Fibroblast of skin of left biceps (primary cell): ENCODE measurements around the gene NME3.

Source experiments
- DNase-seq, 2 experiments: peaks; one replicate each; pipeline ENCODE4 v3.0.0-alpha.2; 2013; ENCODE audit warnings: low read depth in 2 of 2

Gene NME3

DNA sequence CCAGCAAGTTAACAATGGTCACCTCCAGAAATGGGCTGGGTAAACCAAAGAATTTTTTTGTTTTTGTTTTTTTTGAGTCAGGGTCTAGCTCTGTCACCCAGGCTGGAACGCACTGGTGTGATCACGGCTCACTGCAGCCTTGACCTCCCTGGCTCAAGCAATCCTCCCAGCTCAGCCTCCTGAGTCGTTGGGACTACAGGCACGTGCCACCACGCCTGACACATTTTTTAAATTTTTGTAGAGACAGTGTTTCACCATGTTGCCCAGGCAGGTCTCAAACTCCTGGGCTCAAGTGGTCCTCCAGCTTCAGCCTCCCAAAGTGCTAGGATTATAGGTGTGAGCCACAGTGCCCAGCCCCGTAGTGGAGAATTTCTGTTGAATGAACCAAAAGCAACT is 9.3 kb upstream of the NME3 start:
- no peak for DNase-seq

DNA sequence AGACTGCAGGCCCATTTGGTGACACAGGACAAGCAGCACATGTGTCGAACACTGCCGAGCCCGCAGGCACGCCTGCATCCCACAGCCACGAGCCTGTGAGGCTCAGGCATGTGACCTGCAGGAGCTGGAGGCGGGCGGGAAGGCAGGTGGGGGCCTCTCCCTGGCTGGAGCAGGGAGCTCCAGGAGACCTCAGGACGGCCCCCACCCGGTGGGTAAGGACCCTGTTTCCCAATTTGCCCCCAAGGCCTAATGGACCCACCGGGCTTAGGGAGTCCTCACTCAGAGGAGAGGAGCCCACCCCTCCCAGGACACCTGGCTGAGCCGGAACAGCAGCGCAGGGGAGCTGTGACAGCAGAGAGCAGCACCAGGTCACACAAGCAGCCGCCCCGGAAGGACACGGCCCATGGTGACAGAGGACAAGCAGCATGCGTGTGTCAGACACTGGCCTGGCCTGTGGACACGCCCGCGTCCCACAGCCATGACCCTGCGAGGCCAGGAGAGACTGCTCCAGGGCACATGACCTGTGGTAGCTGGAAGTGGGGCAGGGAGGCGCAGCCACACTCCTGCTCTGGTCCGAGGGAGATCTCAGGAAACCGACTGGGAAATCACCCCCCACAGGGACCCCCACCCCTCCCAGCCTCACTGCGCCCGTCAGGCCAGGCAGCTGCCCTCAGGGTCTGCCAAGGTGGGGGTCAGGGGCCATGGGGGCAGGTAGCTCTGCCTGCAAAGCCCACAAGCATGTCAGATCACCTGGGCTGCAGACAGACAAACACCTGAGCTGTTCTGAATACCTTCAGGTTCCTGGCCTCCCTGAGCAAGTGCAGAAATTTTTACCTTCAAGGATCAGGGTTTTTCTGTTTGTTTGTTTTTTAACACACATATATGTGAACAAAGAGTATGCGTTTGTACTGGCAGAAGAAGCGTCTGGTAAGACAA is 8.7 kb upstream of the NME3 start:
- no peak for DNase-seq

DNA sequence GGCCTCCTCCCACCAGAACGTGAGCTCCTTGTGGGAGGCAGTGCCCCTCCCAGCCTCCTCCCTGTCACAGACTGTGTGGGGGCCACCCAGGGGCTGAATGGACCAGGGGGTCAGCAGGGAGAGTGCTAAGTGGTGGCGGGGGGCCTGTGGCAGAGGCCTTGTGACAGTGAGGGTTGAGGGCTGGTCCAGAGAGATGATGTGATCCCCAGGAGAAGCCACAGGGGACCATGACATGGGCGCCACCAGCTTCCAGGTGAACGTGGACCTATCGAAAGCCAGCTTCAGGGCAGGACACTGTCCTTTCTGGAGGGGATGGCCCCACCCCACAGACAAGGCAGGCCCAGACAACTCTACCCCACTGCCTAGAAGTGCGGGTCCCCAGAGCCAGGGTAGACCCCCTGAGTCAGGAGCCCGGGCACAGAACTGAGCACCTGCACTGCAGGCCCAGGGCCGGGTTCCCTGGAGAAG is 7.9 kb upstream of the NME3 start:
- DNase-seq = no peak

DNA sequence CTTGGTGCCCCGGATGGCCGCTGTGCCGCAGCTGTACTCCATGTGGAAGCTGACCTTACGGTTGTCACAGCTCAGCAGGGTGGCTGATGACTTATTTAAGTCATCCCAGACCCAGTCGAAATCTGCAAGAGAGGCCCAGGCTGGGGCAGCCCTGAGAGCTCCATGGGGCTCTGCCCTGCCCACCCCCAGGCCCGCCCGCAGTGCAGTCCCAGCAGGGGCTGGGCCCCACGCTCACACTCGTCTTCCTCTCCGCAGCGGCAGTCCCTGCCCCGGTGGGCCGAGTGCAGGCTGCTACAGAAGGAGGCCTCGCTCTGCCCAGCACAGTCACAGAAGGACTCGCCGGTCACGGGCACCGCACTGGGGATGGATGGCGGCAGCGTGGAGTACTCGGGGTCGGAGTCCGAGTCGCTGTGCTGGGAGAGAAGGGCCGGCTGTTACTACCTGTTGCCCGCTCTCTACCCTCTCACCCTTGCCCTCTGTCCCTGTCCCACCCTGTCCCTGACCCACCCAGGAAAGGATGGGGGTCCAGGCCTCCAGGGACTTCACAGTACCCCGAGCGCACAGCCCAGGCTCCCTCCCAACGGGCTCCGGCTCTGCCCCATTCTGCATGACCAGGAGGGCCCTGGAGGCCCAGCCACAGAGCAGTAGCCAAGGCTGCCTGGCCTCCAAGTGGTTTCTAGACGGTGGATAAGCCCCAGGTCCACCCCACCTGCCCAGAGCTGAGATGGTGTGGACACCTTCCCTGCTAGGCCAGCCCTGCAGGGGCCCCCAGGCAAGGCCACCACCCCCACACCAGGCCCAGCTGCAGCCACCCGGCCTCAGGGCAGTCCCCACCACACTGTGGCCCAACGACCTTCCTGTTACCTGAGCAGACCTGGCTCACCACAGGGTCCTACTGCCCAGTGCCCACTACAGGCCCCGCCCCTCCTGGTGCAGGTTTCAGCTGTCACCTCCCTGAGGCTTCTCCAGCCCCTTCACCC is 7.1 kb upstream of the NME3 start:
- DNase-seq = no peak

DNA sequence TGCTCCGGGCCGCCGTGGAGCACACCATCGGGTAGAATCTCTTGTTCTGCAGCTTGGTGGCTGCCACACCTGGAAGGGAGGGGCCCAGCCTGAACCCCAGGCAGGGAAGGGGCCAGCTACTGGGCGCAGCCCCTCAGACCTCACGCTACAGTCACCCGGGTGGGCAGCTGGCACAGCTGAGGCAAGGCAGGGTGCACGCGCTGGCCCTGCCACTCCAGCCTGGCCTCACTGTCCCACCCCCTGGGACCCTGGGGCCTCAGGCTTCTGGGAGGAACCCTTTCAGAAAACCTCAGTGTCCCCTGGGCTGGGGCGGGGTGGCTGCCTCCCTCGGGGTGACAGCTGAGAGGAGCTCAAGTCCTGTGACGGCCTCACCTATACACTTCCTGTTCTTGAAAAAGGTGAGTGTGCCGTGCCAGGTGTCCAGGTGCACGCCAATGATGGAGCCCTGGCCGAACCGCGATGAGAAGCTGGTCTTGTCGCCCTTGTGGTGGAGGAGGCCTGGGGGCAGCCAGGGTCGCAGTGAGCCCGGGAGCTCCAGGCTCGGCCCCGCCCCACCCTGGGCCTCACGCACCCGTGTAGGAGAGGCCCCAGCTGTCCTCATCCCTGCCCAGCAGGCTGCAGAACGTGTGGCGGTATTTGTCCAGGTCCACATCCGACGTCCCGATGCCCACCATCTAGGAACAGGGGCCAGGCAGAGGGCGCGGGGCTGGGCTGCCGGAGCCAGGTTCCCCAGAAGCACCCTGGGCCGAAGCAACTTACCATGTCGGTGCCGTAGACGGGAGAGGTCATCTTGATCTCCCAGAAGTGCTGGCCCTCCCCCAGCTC is 6.2 kb upstream of the NME3 start:
- DNase-seq = no peak

DNA sequence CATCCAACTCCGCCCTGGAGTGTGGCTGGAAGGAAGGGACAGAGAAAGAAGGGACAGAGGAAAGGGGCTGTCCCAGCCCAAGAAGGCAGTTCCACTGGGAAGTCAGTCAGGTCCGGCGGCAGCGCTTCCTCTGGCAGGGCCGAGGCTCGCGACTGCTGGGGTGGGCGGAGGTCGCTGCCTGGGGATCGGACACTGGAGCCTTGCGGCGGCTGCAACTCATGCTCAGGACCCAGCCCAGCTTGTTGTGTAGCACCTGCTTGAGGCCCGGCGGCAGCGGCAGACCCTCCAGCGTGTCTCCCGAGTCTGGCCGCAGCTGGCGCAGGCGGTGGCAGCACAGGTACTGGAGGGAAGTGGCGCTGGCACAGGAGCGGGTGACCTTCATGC is 5.6 kb upstream of the NME3 start:
- no peak for DNase-seq

DNA sequence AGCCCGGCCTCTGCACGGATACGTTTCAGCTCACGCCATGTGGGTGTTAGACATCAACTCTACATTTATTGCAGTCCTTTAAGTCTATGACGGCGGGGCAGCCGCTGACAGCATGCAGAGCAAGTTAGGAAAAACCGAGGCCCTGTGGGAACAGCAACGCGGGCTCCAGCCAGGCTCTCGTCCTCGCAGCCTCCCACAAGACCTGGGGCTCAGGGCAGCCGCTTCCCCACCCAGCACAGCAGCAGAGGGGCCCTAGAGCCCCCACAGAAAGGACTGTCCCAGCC is 5.3 kb upstream of the NME3 start:
- DNase-seq = no peak

DNA sequence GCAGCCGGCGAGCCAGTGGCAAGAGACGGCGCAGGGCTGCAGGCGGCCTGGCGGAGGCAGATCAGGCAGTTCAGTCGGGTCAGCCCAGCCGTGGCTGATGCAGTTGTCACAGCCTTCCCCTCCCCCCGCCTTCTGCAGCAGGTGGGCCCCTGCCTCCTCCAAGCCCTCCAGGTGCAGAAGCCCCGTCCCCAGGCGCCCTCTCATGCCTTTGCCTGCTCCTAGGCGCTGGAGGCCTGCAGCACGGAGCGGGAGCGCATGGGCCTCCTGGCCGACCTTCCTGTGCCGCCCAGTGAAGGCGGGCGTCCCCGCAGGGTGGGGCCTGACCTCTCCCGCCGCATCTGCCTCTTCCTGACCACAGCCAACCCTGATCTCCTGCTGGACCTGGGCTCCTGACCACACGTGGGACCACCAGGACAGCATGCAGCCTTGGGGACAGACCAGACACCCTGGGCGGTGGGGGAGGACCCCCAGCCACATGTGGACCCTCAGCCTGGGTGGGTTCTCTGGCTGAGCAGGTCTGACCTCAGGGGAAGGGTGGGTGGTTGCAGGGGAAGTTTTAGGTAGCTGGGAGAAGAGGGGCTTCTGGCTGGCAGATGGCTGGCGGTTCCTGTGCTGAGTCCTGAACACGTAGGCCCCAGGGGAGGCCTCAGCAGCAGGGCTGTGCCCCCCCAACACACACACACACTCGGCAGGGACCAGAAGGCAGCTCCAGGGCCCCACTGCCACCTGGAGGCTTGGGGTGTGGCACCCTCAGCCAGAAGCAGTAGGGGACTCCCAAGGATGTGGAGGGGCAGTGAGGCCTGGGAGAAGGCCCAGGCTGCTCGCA is 4.7 kb upstream of the NME3 start:
- DNase-seq = no peak

DNA sequence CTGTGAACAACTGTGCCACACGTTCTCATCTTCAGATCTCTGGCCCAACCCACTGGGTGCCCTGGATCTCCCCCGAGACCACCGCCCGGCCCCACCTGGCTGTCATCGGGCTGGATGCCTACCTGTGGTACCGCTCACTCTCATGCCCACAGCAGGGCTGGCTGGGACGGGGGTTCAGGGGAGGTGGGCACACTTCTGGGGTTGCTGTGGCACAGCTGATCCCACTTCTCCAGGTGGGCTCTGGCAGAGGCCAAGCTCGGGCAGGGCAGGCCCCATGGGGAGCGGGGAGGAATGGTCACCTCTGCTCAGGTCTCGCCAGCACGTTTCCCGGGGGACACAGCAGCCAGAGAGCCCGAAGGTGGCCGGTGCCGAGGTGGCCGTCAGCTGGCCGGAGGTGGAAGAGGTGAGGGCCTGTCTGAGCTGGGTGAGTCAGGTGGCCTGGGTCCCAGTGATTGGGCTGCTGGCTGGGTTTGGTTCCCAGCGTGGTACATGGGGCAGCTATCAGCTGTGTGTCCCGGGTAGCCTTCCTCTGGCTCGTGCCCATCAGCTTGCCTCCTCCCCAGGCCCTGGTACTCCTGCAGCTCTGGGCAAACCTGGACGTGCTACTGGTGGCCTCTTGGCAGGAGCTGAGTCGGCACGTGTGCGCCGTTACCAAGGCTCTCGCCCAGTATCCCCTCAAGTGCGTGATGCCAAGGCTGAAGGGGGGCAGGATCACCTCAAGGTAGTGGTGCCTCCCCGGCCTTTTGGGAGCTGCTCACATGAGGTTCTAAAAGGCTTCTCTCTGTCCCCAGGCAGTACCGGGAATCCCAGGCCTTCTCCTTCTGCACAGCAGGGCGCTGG is 3.9 kb upstream of the NME3 start:
- no peak for DNase-seq

DNA sequence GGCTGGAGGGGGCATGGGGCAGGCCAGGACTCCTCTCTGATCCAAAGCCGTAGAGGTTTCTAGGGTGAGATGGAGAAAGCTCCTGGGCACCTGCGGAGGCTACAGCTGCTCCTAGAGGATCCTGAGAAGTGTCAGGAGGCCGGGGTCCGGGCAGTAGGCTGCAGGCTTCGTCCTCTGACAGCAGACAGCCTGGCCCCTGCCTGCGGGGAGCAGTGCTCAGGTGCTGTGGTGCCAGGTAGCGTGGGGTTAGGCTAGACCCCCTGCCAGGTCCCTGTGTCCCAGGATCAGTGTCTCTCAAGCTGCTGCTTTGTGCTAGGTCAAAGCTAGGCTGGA is 3.1 kb upstream of the NME3 start:
- DNase-seq = no peak

DNA sequence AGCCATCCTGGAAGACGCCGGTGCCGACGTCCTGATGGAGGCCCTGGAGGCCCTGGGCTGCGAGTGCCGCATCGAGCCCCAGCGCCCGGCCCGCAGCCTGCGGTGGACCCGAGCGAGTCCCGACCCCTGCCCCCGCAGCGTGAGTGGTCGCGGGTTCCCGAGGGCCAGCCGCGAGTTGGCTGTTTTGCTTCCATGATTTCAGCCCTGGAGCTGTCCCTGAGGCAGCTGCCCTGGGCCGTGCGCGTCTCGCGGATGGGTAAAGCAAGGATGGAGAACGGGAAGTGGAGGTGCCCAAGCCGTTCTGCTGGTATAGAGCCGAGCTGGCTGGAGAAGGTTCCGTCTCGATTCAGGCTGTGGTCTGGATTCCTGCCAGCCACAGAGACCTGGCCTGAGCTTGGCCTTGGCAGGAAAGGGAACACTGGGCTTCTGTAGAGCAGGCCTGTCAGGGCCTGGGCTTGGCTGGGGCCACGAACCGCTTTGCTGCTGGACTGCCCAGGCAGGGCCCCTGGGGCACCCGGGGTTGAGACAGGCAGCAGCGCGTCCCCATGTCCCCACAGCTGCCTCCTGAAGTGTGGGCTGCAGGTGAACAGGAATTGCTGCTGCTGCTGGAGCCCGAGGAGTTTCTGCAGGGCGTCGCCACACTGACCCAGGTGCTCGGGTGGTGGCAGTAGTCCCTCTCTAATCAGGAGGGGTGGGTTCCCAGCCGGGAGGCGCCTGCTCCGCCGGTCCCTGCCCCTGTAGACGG is 2.5 kb upstream of the NME3 start:
- DNase-seq = no peak

DNA sequence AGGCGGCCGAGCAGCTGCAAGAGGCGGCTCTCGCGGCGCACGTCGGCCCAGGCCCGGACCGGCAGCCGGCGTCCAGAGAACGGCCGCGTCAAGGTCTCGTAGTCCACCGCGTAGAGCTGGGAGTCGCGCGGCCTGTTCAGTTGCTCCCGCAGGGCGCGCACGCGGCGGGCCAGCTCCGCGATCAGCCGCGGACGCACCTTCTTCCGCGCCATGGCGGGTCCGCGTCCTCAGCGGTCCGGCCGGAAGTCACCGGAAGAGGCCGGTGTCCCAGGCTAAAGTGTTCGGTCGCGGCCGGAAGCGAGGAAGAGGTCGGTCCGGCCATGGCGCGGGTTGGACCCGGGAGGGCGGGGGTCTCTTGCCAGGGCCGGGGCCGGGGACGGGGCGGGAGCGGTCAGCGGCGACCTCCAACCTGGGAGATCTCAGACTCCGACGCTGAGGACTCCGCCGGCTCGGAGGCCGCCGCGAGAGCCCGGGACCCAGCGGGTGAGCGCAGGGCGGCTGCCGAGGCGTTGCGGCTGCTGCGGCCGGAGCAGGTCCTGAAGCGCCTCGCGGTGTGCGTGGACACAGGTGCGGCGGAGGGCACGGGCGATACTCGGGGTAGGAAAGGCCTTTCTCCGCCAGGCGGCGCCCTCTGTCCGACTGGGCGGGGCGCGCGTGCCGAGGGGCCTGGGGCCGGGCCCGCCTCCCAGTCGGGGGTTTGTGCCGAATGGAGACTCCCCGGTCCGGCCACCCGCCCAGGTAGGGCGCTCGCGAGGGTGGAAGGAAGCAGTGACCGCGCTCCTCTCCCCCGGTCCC is 1.8 kb upstream of the NME3 start, which contains the start of gene MRPS34:
TSS of gene MRPS34 (minus strand) at position 227 of the 795 bp plus-strand sequence. CDS start at position 212, 15 bp downstream.
- DNase-seq = peak; percentile 34 to 57

DNA sequence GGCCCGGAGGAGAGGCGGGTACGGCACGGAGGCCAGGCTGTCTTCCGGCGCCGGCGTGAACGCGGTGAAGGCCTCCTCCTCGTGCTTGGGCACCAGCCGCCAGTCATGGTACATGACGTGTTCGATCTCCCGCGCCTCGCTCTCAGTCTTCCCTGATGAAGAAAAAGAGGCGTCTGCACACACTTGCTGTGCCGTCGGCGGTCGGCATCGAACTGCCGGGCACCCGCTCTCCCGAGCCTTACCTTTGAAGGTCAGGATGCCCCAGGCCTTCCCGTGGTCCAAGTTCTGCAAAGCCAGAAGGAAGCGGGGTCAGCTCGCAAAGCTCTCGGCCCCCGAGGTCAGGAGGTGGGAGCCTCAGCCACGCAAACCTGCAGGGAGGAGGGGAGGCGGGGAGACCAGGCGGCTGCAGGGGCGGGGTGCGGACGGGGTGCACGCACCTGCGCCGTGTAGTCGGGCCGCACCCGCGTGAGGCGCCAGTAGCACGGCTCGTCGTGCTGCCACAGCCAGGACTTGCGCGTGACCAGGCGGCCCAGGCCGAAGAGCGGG is 1.1 kb upstream of the NME3 start, which contains the start of gene EME2:
TSS of gene EME2 (plus strand) at position 449 of the 546 bp plus-strand sequence. CDS start 418 bp downstream, outside the sequence.
- no peak for DNase-seq

DNA sequence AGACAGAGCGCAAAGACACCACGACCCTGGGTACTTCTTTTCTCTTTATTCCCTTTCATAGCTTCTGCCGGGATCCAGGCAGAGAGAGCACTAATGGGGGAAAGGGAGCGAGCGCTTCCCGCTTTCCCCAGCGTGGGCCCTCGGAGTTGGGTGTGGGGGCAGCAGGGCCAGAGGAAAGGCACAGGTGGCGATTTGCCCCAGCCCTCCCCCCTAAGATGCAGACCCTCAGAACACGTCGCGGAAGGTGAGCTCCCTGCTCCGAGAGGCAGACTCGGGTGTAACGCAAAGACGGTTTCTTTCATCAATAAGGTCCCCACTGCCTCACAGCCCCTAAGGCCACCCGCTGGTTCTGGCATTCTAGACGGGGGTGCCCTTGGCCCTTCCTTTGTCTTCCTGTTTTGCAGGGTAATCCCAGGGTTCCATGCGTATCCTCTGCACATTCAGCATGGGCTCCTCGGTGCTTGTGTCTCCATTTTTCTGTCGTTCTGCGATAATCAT is 570 bp upstream of the NME3 start:
- DNase-seq = no peak

DNA sequence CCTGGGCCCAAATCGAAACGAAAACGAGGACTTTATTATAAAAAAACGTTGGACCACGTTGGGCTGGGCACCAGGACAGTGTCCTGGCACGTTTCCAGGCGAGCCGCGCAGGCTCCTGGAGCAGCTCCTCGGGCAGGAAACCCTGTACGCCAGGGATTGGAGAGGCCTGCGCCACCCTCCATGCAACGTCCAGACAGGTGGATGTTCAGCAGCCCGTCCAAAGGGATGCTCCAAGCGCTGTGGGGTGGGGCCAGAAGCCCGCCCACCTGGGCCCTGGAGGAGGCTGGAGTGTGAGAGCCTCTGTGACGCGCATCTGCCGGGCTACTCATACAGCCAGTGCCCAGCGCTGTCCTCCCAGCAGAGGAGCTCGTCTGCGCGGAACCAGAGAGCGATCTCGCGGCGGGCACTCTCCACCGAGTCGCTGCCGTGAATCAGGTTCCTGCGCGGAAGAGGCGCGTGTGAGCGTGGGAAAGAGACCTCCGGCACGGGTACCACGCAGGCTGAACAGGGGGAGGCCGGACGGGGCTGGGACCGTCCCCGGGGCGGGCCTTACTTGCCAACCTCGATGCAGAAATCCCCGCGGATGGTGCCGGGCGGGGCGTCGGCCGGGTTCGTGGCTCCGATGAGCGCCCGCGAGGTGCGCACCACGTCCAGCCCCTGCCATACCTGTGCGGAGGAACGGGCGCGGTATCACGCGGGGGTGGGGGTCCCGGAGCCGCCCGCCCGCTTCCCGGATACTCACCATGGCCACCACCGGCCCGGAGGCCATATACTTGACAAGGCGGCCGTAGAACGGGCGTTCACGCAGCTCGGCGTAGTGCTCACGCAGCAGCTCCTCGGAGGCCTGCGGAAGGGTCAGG is 785 bp downstream of the NME3 start:
- no peak for DNase-seq

DNA sequence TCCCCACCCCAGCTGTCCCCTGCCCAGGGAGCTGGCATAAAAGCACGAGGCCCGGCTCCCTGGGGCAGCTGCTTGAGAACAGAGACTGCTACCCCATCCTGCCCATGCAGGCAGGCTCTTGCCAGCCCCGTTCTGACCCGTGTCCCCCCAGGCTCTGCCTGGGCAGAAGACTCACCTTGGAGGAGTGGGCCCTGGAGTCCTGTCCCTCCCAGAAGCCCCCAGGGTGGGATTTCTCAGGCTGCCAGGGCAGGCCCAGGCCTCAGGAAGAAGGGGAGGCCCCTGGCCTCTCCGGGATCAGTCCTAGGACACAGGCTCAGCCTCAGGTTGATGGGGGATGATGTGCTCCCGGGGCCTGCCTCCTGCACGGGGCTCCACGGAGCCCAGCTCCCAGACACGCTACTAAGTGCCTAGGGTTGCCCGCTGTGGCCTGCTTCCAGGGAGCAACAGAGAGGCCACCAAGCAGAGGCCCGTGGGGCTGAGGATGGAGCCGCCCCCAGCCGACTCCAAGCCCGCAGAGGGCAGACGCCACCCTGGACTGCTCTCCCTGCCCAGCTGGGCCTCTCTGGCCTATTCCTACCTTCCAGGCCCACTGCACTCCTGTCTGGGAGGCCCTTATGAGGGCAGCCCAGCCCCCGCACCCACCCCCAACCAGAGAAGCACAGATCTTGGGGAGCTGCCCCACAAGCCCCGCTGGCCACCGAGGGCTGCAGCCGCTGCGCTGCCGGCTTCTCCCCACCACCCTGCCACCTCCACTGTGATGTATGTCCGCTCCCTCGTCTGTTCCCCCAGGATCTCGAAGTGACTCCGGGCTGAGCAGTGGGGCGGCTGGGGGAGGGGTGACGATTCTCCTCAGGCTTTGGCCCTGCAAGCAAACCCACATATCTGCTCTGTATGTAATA is 1.7 kb downstream of the NME3 start:
- no peak for DNase-seq
